Measurements from ENCODE around the gene LARGE1.

GRCh38 chr22:33851240-33851639, 69.0 kb downstream of the LARGE1 start:
- no peak for TF ChIP-seq CTCF (conservative IDR thresholded peaks at IDR 0.05; ENCODE audit: low read length)
- TF ChIP-seq EZH2phosphoT487 (IDR thresholded peaks at IDR 0.05; ENCODE audit: borderline replicate concordance) = no peak
